Sigmoid colon (tissue), 4 donors: ENCODE measurements around the gene SPOCK1.

Source experiments
- CTCF ChIP-seq, 4 experiments: fragments of 450-650 bp in 3 of 4; fragments of 200-600 bp in 1 of 4; IDR thresholded peaks; one replicate each; pipeline ENCODE4 v1.5.1; 2016 to 2019; ENCODE audit warnings: antibody characterized with exemption in 4 of 4, mild to moderate bottlenecking in 3 of 4, moderate library complexity in 2 of 4
- EP300 ChIP-seq, 4 donors: sonication (generic); formaldehyde crosslinking; IDR thresholded peaks; one replicate each; pipeline ENCODE4 v1.6.1; 2017; ENCODE audit warnings: antibody characterized with exemption in 4 of 4
- POLR2A ChIP-seq, 2 donors: fragments of 450-650 bp; IDR thresholded peaks; one replicate each; pipeline ENCODE4 v1.6.1; 2016; ENCODE audit warnings: antibody characterized with exemption in 2 of 2, mild to moderate bottlenecking in 2 of 2, moderate library complexity in 2 of 2
- POLR2AphosphoS5 ChIP-seq, 4 donors: sonication (generic); formaldehyde crosslinking; IDR thresholded peaks; one replicate each; pipeline ENCODE4 v1.6.1; 2017; ENCODE audit warnings: antibody characterized with exemption in 4 of 4

- no peak for TF ChIP-seq CTCF (IDR thresholded peaks at IDR 0.05)
- TF ChIP-seq EP300 (IDR thresholded peaks at IDR 0.05): no peak
- TF ChIP-seq POLR2A (IDR thresholded peaks at IDR 0.05): no peak
- no peak for TF ChIP-seq POLR2AphosphoS5 (IDR thresholded peaks at IDR 0.05)
Observed at GRCh38 chr5:137148655-137149054, 350.5 kb downstream of the SPOCK1 start.
